OCI-LY1 (cell line): ENCODE measurements around the gene PRKAR2B.

Experiments
- H2AFZ ChIP-seq: fragments of 200-600 bp; sonication (generic), shearing (Covaris generic); 2 replicates; pipeline ENCODE4 v1.6.0; 2014; ENCODE audit warnings: antibody characterized with exemption, mild to moderate bottlenecking, low read length
- H3F3A ChIP-seq: fragments of 200-600 bp; sonication (generic), shearing (Covaris generic); 2 replicates; pipeline ENCODE4 v1.6.0; 2014; ENCODE audit warnings: mild to moderate bottlenecking, antibody characterized with exemption, low read length, moderate library complexity; ENCODE audit not compliant: insufficient read depth
- H3K27ac ChIP-seq: fragments of 200-600 bp; sonication (generic); 2 replicates; pipeline ENCODE4 v1.5.1; 2014; ENCODE audit warnings: low read length, mixed run types, mild to moderate bottlenecking, low read depth; ENCODE audit not compliant: poor library complexity, severe bottlenecking
- H3K27me3 ChIP-seq: fragments of 200-600 bp; sonication (generic); 2 replicates; pipeline ENCODE4 v1.6.0; 2014; ENCODE audit warnings: antibody characterized with exemption, mild to moderate bottlenecking, low read length, moderate library complexity; ENCODE audit not compliant: insufficient read depth
- H3K36me3 ChIP-seq: fragments of 200-600 bp; sonication (generic); 2 replicates; pipeline ENCODE4 v1.6.1; 2014; ENCODE audit warnings: mild to moderate bottlenecking, antibody characterized with exemption, low read length, moderate library complexity, mixed read lengths; ENCODE audit not compliant: insufficient read depth
- H3K4me1 ChIP-seq: fragments of 200-600 bp; sonication (generic); 2 replicates; pipeline ENCODE4 v1.5.1; 2014; ENCODE audit warnings: mild to moderate bottlenecking, low read length, moderate library complexity; ENCODE audit not compliant: insufficient read depth, severe bottlenecking
- H3K4me2 ChIP-seq: fragments of 200-600 bp; sonication (generic), shearing (Covaris generic); 2 replicates; pipeline ENCODE4 v1.6.1; 2014; ENCODE audit warnings: low read length
- H3K4me3 ChIP-seq: fragments of 200-600 bp; sonication (generic); 2 replicates; pipeline ENCODE4 v1.5.1; 2014; ENCODE audit warnings: low read length, low read depth, mild to moderate bottlenecking, mixed read lengths; ENCODE audit not compliant: poor library complexity, severe bottlenecking
- H3K79me2 ChIP-seq: fragments of 200-600 bp; shearing (Covaris generic); 2 replicates; pipeline ENCODE4 v1.6.1; 2016; ENCODE audit warnings: mixed run types, low read length, mixed read lengths; ENCODE audit not compliant: insufficient read depth
- H3K9ac ChIP-seq: fragments of 200-600 bp; sonication (generic), shearing (Covaris generic); 2 replicates; pipeline ENCODE4 v1.6.1; 2014; ENCODE audit warnings: mild to moderate bottlenecking, low read length, mixed read lengths
- H3K9me2 ChIP-seq: fragments of 200-600 bp; sonication (generic), shearing (Covaris generic); 2 replicates; pipeline ENCODE4 v1.6.1; 2014; ENCODE audit warnings: low read depth, mild to moderate bottlenecking, low read length, mixed read lengths
- H3K9me3 ChIP-seq: fragments of 200-600 bp; shearing (Covaris generic); 2 replicates; pipeline ENCODE4 v1.6.1; 2014; ENCODE audit warnings: low read length, mixed read lengths
- H4K20me1 ChIP-seq: fragments of 200-600 bp; sonication (generic), shearing (Covaris generic); 2 replicates; pipeline ENCODE4 v1.6.0; 2016; ENCODE audit warnings: mild to moderate bottlenecking, low read length; ENCODE audit not compliant: insufficient read depth
- EZH2 ChIP-seq: fragments of 200-600 bp; sonication (generic), shearing (Covaris generic); IDR thresholded peaks from 2 replicates; pipeline ENCODE4 v1.8.0; 2017; ENCODE audit warnings: borderline replicate concordance, mixed run types, mild to moderate bottlenecking, antibody characterized with exemption, low read length, moderate library complexity, mixed read lengths
- TF ChIP-seq, protein P1 (sequence below): fragments of 200-600 bp; sonication (generic), shearing (Covaris generic); IDR thresholded peaks from 2 replicates; pipeline ENCODE4 v1.5.1; 2017; ENCODE audit warnings: mild to moderate bottlenecking, antibody characterized with exemption, low read length, moderate library complexity, mixed read lengths

The PRKAR2B gene

DNA sequence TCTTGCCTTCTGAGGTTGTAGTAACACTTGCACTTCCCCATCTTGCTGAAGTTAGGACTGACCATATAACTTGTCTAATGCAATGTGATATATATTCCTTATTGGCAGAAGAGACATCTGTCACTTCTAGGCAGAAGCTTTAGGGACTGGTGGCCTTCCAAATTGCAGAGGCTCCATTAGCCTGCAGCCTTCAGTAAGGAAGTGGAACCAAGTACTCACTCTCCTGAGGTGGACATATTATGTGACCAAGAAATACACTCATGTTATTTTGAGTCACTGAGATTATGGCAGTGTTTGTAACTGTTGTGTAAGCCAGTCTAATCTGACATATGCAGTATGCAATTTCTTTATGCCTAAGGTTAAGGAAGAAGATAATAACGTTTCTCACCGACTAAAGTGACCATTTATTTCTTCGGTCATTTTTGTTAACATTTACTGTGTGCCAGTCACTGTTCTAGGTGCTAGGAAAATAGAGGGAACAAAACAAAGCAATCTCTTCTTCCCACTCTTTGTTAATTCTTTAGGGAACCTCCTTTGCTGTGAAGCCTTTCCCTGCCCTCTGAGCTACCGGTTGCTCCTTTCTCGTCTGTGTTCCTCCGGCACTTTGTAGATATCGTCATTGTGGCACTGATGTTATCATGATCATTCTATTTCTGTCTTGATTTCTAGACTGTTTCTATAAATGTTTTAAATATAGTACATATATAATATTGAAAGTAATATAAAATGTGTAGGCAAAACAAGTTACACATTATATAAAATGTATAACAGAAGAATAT is 71.4 kb downstream of the PRKAR2B start:
- no peaks in the 10 kb centered on the region for H3F3A ChIP-seq
- H3K9ac ChIP-seq, result no peak overlapping the region
- no peak overlapping the region for H3K4me2 ChIP-seq
- no peak overlapping the region for H2AFZ ChIP-seq
- no peaks in the 10 kb centered on the region for H3K9me3 ChIP-seq
- no peaks in the 10 kb centered on the region for H3K36me3 ChIP-seq
- TF ChIP-seq, protein P1, sequence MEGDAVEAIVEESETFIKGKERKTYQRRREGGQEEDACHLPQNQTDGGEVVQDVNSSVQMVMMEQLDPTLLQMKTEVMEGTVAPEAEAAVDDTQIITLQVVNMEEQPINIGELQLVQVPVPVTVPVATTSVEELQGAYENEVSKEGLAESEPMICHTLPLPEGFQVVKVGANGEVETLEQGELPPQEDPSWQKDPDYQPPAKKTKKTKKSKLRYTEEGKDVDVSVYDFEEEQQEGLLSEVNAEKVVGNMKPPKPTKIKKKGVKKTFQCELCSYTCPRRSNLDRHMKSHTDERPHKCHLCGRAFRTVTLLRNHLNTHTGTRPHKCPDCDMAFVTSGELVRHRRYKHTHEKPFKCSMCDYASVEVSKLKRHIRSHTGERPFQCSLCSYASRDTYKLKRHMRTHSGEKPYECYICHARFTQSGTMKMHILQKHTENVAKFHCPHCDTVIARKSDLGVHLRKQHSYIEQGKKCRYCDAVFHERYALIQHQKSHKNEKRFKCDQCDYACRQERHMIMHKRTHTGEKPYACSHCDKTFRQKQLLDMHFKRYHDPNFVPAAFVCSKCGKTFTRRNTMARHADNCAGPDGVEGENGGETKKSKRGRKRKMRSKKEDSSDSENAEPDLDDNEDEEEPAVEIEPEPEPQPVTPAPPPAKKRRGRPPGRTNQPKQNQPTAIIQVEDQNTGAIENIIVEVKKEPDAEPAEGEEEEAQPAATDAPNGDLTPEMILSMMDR, result no peak
- no peak for TF ChIP-seq EZH2
- no peaks in the 10 kb centered on the region for H3K4me1 ChIP-seq
- H3K27me3 ChIP-seq, result 0 out of 2 replicates have a peak, but pooled peaks cover 2% of the 10 kb centered on the region
- no peaks in the 10 kb centered on the region for H3K79me2 ChIP-seq
- H3K9me2 ChIP-seq, result no peaks in the 10 kb centered on the region
- no peaks in the 10 kb centered on the region for H4K20me1 ChIP-seq
- no peak overlapping the region for H3K4me3 ChIP-seq
- no peak overlapping the region for H3K27ac ChIP-seq

DNA sequence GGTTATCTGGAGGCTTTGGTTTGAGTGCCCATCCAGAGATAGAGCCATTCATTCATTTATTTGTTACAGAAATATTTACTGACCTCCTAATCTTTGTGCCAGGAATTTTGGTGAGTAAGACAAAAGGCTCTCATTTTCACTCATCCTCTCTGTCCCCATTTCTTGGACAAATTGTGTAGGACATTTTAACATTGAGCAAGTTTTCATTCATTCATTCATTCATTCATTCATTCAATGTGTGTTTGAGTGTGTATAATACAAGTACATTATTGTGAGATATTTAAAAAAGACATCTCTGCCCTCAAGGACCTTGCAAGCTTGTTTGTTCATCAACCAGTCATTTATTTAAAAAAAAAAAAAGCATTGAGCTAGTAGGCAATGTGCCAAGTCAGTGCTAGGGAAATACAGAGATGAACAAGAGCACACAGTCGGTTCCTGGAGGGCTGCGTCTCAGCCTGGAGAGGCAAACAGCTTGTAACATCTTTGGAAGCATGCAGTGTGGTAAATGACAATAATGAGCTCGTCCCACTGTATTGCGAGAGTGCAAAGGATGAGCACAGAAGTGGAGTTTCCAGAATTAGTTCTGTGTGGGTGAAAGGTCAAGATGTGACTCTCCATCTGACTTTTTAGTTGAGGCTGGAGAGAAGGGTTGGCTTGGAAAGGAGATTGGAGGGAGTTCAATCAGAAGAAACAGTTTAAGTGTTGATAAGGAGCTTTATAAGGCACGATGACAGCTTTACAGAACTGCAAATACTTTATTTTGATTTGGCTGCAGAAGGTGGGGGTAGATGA is 73.8 kb downstream of the PRKAR2B start:
- TF ChIP-seq EZH2, result no peak
- TF ChIP-seq, protein P1, result no peak

DNA sequence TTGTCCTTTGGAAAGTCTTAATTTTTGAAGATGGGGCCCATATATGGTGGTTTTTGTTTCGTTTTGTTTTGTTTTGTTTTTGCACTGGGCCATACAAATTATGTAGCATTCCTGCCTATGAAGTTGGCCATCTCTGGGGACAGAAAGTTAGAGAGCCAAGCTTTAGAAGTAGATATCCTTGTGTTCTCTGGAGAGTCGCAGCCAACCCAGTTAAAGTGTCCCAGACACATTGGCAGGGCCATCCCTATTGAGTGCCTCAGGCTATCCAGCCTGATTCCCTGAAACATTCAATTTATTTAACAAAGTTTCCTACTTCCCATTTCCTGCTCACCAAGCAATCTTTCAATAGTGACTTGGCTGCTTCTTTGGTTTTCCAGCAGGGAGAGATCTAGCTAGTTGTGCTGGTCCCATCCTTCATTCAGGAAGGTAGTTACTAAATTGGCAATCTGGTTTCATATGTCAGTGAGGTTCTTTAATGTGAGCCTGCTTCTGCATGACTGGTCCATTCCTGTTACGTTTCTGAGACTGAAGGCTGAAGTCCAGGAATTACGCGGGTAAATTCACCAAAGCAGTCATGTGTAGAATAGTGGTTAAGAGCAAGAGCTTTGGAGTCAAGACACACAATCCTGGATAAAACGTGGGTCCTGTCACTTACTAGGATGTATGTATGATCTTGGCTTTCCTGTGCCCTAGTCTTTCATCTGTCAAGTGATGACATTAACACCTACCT is 75.0 kb downstream of the PRKAR2B start:
- Histone ChIP-seq H2AFZ (no peak overlapping the region), H3K4me1 (no peaks in the 10 kb centered on the region), H3K4me2 (no peak overlapping the region), H3K79me2 (no peaks in the 10 kb centered on the region), H3K27ac (no peak overlapping the region), H3K36me3 (no peaks in the 10 kb centered on the region), H3K4me3 (no peak overlapping the region), H3K9me2 (no peaks in the 10 kb centered on the region), H3K27me3 (0 out of 2 replicates have a peak, but pooled peaks cover 2% of the 10 kb centered on the region), H3F3A (no peaks in the 10 kb centered on the region), H3K9me3 (no peaks in the 10 kb centered on the region), H3K9ac (no peak overlapping the region), H4K20me1 (no peaks in the 10 kb centered on the region)
- TF ChIP-seq EZH2, result no peak
- TF ChIP-seq, protein P1, result no peak

More for the DNA sequence above, 73.8 kb downstream of the PRKAR2B start:
- H3K27ac ChIP-seq, result no peak overlapping the region
- H3K9me3 ChIP-seq, result no peaks in the 10 kb centered on the region
- no peaks in the 10 kb centered on the region for H3K9me2 ChIP-seq
- H3K36me3 ChIP-seq, result no peaks in the 10 kb centered on the region
- H3K4me3 ChIP-seq, result no peak overlapping the region
- no peaks in the 10 kb centered on the region for H3F3A ChIP-seq
- H2AFZ ChIP-seq, result no peak overlapping the region
- no peaks in the 10 kb centered on the region for H3K79me2 ChIP-seq
- no peak overlapping the region for H3K4me2 ChIP-seq
- H3K27me3 ChIP-seq, result 0 out of 2 replicates have a peak, but pooled peaks cover 2% of the 10 kb centered on the region
- H3K4me1 ChIP-seq, result no peaks in the 10 kb centered on the region
- H3K9ac ChIP-seq, result no peak overlapping the region
- H4K20me1 ChIP-seq, result no peaks in the 10 kb centered on the region
